Measurements from ENCODE around the gene SHMT2.

The SHMT2 gene

DNA sequence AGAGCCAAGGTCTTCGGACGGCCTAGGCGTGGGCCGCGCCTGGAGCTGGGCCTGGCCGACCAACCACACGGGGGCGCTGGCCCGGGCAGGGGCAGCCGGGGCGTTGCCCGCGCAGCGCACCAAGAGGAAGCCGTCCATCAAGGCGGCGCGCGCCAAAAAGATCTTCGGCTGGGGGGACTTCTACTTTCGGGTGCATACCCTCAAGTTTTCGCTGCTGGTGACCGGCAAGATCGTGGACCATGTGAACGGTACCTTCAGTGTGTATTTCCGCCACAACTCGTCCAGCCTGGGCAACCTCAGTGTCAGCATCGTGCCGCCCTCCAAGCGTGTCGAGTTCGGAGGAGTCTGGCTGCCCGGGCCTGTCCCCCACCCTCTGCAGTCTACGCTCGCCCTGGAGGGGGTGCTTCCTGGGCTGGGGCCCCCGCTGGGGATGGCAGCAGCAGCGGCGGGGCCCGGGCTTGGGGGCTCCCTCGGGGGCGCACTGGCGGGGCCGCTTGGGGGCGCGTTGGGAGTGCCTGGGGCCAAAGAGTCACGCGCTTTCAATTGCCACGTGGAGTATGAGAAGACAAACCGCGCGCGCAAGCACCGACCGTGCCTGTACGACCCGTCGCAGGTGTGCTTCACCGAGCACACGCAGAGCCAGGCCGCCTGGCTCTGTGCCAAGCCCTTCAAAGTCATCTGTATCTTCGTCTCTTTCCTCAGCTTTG, 4.4 kb upstream of the SHMT2 start:
- DNase-seq = peak in 1 of 56 donors; percentile 22

DNA sequence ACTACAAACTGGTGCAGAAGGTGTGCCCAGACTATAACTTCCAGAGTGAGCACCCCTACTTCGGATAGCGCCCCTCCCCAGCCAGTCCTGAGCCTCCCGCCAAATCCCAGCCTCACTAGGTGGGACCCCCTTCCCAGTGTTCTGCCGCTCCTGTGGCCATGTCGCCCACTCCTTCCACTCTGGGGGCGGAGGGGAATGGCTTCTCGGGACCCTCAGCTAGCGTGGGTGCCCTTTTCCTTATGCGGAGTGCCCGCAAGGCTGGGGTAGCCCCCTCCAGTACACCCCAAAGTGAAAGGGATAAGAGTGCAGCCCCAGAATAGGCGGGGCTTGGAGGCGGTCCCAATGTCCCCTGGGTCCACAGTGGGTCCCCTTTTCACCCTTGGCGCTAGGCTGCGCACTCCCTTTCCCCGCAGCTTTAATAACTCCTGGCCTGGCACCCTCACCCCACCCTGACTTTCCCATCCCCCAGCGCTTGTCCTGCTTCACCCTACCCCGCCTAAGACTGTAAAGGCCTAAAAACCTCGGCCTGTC, 3.8 kb upstream of the SHMT2 start:
- DNase-seq = no peak

DNA sequence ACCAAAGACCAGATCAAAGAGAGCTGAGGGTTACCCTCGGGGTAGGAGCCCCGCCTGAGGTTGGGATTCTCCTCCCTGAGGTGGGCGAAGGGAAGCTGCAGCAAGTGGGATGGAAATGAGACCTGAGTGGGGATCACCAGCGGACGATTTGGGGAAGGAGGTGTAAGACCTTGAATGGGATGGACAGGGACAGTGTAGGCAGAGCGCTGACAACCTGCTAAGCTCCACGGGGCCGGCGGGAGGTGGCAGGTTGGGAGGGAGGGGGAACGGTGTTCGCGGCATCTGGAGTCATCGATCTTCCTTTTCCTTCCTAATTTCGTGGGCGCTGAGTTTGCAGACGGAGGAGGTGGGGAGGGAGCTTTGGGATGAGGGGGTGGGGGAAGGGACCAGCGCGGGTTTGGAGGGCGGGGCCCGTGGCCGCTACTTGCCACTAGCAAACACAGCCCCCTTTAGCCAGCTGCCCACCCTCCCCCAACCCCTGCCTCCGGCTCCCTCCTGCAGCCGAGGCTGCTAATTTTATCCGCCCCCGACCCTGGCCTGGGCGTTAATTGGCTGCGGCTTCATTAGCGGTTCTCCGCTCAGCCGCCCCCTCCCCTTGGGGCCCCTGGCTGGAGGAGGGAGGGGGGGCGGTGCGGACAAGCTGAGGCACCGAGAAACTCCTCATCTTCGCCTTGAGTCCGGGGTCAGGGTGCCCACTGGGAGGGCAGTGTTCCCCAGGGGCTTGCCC, 2.8 kb upstream of the SHMT2 start:
- DNase-seq = peak in 2 of 56 donors; percentile 15 to 20

DNA sequence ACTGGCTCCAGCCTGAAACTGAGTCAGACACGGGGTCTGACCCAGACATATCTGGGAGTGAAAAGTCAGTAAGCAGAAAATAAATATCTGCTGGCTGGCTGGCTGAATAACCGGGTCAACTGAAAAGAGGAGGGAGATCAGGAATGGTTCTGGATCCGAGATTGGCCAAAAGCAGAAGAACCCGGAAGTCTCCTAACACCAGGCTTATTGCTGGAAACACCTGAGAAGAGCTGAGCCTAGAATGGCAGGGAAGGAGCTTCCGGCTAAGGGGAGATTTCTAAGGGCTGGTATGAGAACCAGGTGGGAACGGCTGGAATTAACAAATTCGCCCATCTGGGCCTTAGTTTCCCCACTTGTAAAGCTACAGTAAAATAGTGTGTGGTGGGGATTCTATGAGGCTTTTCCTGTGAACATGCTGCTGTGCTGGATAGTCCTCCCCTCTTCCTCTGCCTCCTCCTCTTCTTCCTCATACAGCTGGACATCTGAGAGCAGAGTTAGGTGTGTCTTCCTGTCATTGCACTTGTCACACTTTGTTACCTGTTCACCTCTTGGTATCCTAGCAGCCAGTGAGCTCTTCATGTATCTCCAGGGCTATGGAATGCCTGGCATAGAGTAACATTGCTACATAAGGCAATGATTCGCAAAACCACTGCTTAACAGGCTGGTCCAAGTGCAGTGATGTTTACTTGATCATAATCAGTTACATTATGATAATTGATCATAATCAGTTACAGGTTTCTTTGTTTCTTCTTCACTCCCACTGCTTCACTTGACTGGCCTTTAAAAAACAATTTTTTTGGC, 2.0 kb upstream of the SHMT2 start:
- no peak for DNase-seq

DNA sequence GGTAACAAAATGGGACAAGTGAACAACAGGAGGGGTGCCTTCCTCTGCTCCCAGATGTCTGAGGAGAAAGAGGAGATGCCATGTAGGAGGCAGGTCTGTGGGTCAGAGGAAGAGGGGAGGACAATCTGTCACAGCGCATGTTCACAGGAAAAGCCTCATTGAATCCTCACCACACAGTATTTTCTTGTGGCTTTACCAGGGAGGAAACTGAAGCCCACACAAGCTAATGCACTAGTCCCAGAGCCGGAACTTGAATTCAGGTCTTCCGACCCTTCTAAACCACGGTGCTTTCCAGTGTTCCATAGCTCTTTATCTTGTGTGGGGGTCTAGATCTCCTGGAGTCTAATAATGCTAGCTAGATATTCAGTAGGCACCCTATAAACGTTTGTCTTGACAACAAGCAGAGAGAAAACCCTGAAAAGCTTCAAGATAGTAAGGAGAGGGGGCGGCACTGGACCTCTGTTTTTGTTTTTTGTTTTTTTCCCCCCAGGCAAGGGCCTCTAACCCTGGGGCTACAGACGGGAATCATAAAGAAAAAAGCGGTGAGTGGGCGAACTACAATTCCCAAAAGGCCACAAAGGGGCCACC, 371 bp upstream of the SHMT2 start:
- no peak for DNase-seq

DNA sequence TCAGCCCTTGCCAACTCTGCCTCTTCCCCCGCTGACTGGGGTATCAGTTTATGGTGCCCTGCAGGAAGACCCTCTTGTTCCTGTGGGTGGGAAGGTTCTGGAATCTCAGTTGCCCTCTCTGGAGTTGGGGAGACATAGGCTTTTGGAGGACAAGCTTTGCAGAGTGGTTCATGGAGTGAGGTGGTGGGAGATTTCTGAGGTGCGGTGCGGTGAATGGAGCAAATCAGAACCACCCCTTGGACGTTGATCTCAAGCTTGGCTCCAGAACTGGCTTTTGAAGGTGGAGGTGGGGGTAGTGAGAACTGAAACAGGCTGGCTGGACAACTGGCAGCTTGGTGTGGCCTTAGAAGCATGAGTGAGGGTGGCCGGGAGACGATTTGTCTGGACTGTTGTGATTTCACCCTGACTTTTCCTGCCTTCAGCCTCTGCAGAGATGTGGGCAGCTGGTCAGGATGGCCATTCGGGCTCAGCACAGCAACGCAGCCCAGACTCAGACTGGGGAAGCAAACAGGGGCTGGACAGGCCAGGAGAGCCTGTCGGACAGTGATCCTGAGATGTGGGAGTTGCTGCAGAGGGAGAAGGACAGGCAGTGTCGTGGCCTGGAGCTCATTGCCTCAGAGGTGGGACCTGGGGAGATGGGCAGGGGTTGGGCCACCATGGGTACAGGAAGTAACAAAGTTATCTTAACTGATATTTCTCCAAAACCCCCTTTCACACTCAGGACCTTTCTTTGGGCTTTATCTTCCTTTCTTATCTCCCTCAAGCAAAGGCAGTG, 1.1 kb downstream of the SHMT2 start:
- no peak for DNase-seq

DNA sequence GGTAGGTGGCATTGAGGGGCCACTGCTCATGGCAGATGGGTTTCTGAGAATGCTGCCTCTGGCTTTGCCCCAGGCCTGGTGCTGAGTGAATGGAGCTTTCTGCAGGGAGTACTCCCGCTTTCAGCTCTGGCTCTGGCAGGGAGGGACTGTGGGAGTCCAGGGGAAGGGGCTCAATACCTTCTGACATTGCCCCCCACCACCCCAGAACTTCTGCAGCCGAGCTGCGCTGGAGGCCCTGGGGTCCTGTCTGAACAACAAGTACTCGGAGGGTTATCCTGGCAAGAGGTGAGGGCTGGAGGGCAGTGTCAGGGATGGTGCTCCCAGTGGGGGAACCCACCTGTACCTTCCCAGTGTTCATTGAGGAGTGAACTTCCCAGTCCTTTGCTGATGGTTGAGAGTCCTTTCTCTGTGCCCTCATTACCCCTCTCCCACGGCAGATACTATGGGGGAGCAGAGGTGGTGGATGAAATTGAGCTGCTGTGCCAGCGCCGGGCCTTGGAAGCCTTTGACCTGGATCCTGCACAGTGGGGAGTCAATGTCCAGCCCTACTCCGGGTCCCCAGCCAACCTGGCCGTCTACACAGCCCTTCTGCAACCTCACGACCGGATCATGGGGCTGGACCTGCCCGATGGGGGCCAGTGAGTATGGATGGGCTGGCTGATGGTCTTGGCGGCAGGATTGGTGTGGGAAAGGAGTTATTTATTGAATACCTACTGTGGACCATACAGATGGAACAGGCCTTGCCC, 1.9 kb downstream of the SHMT2 start:
- no peak for DNase-seq

DNA sequence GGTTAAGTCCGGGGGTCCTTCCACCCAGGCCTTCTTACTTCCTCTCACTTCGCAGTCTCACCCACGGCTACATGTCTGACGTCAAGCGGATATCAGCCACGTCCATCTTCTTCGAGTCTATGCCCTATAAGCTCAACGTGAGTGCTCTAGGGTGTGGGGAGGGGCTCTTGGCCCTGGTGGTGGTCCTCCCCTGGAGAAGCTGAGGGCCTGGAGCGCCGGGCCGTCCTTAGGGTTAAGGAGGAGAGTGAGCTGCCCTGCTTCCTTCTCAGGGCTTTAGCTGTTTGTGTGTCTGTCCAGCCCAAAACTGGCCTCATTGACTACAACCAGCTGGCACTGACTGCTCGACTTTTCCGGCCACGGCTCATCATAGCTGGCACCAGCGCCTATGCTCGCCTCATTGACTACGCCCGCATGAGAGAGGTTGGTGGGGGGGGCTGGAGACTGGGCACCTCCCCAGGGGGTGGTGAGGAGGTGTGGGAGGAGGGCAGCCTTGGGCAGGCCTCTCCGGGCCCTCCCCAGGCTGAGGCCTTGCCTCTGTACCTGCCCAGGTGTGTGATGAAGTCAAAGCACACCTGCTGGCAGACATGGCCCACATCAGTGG, 2.7 kb downstream of the SHMT2 start:
- no peak for DNase-seq

DNA sequence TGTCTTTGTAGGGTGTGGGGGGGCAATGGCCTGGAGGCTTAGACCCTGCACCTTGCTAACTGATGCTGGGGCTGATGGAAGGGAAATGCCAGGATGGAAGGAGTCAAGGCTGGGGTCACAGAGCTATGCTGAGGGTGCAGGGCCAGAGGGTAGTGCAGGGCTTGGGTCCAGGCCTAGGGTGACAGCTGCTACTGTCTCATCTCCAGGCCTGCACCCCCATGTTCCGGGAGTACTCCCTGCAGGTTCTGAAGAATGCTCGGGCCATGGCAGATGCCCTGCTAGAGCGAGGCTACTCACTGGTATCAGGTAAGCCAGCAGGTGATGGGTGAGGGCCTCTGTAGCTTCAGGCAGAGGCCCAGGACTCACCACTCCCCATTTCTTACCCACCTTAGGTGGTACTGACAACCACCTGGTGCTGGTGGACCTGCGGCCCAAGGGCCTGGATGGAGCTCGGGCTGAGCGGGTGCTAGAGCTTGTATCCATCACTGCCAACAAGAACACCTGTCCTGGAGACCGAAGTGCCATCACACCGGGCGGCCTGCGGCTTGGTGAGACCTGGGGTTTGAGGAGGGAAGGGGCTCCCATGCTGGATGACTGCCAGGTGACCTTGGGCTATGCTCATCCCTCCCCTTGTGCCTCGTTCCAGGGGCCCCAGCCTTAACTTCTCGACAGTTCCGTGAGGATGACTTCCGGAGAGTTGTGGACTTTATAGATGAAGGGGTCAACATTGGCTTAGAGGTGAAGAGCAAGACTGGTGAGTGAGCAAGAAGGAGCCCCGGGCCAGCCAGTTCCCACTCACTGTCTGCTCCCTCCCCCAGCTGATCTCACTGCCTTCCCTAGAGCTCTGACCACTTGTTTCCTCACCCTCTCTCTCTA, 4.1 kb downstream of the SHMT2 start:
- no peak for DNase-seq

DNA sequence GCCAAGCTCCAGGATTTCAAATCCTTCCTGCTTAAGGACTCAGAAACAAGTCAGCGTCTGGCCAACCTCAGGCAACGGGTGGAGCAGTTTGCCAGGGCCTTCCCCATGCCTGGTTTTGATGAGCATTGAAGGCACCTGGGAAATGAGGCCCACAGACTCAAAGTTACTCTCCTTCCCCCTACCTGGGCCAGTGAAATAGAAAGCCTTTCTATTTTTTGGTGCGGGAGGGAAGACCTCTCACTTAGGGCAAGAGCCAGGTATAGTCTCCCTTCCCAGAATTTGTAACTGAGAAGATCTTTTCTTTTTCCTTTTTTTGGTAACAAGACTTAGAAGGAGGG, 4.7 kb downstream of the SHMT2 start:
- no peak for DNase-seq

DNA sequence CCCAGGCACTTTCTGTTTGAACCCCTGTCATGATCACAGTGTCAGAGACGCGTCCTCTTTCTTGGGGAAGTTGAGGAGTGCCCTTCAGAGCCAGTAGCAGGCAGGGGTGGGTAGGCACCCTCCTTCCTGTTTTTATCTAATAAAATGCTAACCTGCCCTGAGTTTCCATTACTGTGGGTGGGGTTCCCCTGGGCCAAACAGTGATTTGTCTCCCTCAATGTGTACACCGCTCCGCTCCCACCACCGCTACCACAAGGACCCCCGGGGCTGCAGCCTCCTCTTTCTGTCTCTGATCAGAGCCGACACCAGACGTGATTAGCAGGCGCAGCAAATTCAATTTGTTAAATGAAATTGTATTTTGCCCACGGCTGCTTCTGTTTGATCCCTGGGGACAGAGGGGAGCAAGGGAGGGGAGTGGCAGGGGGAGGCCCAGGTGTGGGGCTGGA, 5.1 kb downstream of the SHMT2 start:
- DNase-seq = no peak

DNA sequence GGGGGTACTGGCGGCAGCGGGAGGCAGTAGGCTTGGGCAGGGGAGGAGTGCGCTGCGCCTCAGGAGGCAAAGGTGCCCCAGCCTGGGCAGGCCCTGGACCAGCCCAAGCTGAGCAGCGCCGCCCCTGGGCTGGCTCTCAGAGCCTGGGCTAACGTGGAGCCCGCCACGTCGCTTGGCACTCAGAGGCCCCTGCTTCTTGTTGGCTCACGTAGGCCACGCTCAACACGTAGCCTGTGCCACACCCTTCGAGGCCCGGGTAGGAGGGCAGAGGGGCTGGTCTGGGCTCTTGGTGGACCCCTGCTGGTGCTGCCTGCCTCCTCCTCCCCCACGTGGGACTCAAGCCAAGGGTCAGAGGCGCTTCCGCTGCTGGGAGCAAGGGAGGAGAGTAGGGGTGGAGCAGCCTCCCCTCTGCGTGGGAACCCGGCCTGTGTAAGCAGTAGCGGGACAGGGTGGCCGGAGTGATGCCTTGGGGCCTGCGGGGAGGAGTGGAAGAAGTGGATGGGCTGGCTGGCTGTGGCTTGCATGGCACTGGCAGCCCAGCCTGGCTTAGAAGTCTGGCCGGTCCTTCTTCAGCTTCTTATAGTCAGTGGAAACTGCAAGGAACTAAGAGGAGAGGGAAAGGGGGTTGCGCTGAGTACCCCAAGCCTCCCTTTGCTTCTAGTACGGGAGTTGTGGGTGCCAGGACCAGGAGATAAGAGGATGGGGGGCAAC, 5.7 kb downstream of the SHMT2 start:
- peak in 1 of 56 donors; percentile 17 for DNase-seq

DNA sequence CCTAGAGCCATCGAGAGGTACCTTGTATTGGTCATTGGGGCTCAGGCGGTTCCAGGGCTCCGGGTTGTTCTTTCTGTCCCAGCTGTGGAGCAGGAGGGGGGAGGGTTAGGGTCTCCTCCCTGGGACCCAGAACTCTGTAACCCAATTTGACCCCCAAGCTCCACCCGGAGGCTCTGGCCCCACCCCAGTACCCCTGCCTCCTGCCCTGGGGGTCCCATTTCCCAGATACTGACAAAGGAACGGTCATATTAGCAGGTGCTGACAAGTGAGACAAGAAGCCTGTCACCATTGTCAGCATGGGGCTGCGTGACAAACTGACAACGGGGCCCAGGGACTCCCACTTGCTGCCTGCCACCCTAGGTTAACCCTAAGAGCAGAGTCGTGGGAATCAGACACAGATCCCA, 6.2 kb downstream of the SHMT2 start:
- DNase-seq = no peak

DNA sequence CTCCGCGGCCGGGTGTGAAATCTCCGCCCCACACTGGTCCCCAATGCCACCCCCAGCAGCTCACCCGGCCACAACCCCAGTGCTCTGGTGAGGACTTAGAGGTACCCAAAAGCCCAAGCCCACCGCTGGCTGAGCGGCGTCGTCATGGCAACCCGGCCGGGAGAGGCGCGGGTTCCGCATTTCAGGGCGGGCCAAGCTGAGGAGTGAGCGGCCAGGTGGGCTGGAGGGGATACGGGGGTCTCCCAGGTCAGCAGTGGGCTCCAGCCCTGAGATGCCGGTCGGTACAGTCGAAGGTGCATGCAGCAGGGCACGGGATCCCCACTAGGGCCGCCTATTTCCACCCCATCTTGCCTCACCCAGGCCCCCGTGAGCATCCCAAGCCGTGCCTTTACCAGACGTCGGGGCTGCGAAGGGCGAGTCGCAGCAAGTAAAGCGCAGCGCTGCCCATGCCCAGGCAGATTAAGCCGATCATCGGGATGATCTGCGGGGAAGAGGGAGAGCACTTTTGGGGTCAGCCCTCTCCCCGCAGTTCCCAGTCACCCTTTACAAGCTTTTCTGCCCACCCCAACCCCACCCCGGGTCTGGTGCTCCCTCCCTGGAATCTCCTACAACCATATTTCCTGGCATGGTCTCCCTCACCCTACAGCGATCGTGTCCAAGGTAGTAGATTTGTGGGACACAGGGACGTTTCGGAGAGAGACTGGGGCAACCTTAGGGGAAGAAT, 6.9 kb downstream of the SHMT2 start:
- DNase-seq = no peak

DNA sequence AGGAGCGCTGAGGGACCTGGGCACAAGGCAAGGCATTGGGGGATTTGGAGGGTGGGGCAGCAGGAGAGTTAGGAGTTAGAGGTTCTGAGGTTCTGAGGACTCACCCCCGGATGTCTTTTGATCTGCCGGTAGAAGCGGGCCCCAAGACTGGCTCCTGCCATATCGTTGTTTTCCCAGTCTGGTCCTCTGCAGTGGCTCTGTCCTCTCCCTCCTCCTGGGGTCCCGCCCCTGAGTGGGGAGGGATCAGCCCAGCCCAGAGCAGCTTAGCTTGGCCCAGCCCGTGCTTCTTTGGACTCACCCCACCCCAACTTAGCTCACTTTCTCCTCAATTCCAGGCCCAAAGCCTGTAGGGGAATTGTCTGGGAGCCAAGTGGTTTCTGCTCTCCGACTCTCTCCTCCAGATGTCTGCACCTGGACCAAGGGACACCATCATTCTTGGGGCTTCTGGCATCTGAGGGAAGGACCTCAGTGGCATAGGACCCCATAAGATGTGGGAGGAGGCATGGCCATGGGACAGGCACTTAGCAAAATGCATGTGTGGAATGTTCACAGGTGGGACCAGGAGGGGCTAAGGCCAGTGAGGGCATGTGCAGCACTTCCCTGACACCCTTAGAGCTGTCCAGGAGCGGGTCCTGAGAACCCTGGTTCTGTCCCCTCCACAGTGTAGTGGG, 7.5 kb downstream of the SHMT2 start:
- DNase-seq = no peak

DNA sequence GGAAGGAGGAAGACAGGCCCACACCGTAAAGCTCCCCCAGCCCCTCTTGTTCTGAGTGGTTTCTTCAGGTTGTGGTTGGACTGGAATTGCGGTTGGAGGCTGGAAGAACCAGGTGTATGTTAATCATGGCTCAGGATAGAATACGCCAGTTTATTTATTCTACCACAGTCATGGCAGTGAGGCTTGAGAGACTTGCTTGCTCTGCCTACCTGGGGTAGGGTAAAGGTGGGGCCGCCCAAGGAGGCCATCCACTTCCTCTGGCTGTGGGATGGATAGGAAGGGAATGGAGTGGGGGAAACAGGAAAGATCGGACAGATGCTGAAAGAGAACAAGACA, 8.1 kb downstream of the SHMT2 start:
- DNase-seq = no peak
